H1 (cell line): Measurements from ENCODE around the gene CDC42SE1.

Experiments
- CBX8 ChIP-seq: fragments of 300-800, 300-1000 bp; sonication (generic); IDR thresholded peaks from 2 replicates; pipeline ENCODE4 v1.7.1; 2016; ENCODE audit warnings: low read depth, low read length, borderline replicate concordance
- CEBPB ChIP-seq: IDR thresholded peaks from 2 replicates; pipeline ENCODE4 v1.6.1; 2012; ENCODE audit warnings: low read depth, low read length
- CTCF ChIP-seq, 3 experiments: IDR thresholded peaks; 1 replicate in 2 of 3; 2 replicates in 1 of 3; pipeline versions ENCODE4 v1.5.1 to v1.6.1; 2011; ENCODE audit warnings: low read length in 3 of 3, mild to moderate bottlenecking in 3 of 3, inconsistent platforms in 2 of 3, low read depth in 1 of 3, moderate library complexity in 1 of 3; ENCODE audit not compliant: insufficient read depth in 1 of 3; ENCODE audit errors: control extremely low read depth in 1 of 3
- EP300 ChIP-seq, 2 experiments: IDR thresholded peaks; 1 replicate in 1 of 2; 2 replicates in 1 of 2; pipeline ENCODE4 v1.6.1; 2011 to 2012; ENCODE audit warnings: low read depth in 2 of 2, low read length in 2 of 2, mild to moderate bottlenecking in 2 of 2, borderline replicate concordance in 1 of 2, inconsistent platforms in 1 of 2, moderate library complexity in 1 of 2
- EZH2 ChIP-seq: fragments of 200-600 bp; sonication (generic); IDR thresholded peaks from 2 replicates; pipeline ENCODE4 v1.7.1; 2012; ENCODE audit warnings: low read depth, mild to moderate bottlenecking, moderate library complexity, low read length, inconsistent platforms; ENCODE audit not compliant: severe bottlenecking
- POLR2A ChIP-seq, 2 experiments: IDR thresholded peaks; 1 replicate in 1 of 2; 2 replicates in 1 of 2; pipeline ENCODE4 v1.6.1; 2011; ENCODE audit warnings: low read depth in 2 of 2, low read length in 2 of 2, mild to moderate bottlenecking in 2 of 2; ENCODE audit errors: control extremely low read depth in 1 of 2
- POU5F1 ChIP-seq: IDR thresholded peaks from 2 replicates; pipeline ENCODE4 v1.6.1; 2011; ENCODE audit warnings: low read depth, mild to moderate bottlenecking, low read length, moderate library complexity
- SP1 ChIP-seq: IDR thresholded peaks from 2 replicates; pipeline ENCODE4 v1.6.1; 2011; ENCODE audit warnings: low read depth, low read length
- SUZ12 ChIP-seq: fragments of 200-600 bp; sonication (generic); IDR thresholded peaks from 2 replicates; pipeline ENCODE4 v1.6.1; 2012; ENCODE audit warnings: mild to moderate bottlenecking, inconsistent platforms, low read length, moderate library complexity, mixed read lengths
- TCF12 ChIP-seq: IDR thresholded peaks from 2 replicates; pipeline ENCODE4 v1.6.1; 2011; ENCODE audit warnings: low read depth, mild to moderate bottlenecking, low read length
- TEAD4 ChIP-seq: IDR thresholded peaks from 2 replicates; pipeline ENCODE4 v1.6.1; 2012; ENCODE audit warnings: low read depth, low read length, inconsistent platforms, mixed read lengths

GRCh38 chr1:151050051-151050688 lies 9.3 kb downstream of the CDC42SE1 start:
- TF ChIP-seq TEAD4 (no peak), POLR2A (IDR thresholded peaks at IDR 0.05; ENCODE audit: control extremely low read depth in 1 of 2, low read depth in 2 of 2, low read length in 2 of 2) (peak in 1 of 2 experiments; percentile 38; a peak in 1 of 3 replicates), CTCF (IDR thresholded peaks at IDR 0.05; ENCODE audit: control extremely low read depth in 1 of 3, insufficient read depth in 1 of 3, low read depth in 1 of 3, low read length in 3 of 3) (no peak), SP1 (no peak), POU5F1 (no peak), EZH2 (no peak), CEBPB (no peak), SUZ12 (no peak), EP300 (IDR thresholded peaks at IDR 0.05; ENCODE audit: borderline replicate concordance in 1 of 2, low read depth in 2 of 2, low read length in 2 of 2) (no peak), CBX8 (no peak), TCF12 (no peak)
